Hematopoietic multipotent progenitor cell treated with erythropoietin and hydrocortisone succinate and interleukin-3 and kit ligand, for 8 days (in vitro differentiated cells): ENCODE measurements around the gene IL22.
"Not testable (repeated sequence)": the region's sequence is repeated elsewhere in the genome, so short reads cannot be mapped to it uniquely, and the experiment has no call there.

Source experiments
- DNase-seq: peaks from one replicate; pipeline ENCODE4 v3.0.0-alpha.2; 2015

IL22 gene

DNA sequence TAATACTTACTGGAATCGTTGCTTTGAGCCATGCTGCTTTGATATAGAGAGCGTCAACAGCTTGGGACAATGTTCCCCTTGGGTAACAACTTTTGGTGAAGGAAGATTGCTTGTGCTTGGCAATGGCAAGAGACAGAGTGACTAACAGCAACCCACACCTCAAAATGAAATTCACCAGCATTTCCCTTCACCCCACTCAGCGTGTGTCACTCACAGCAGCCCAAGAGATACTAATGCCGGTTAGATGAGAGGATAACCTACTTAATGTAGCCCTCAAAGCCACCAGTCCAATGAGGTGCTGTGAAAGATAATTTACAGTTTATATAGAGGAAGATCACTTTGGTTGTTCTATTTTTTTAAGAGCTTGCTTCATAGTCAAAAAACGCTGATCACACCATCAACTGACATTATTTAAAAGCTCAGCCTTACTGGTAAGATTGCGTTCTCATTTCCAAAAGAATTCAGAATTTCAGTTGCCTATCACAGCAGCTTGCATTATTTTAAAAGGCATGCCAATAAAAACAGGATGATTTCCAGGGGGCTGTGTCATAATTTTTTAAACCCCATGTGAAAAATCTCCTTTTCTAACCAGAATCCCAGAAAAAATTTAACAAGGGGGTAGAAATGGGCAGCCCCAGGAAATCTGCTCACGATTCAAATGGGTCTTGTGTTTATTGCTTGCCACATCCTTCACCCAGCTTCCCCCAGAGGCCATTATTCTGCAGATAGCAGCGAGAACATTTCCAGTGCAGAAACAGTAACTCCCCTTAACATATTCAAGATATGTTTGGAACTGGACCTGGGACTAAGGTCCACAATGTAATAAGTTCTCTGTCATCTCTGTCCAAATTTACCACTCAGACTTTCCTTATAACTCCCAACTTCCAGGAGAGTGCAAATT lies 27.6 kb downstream of the IL22 start, which contains the start of gene IL26:
TSS of gene IL26 (minus strand) at position 235 of the 901 bp plus-strand sequence. CDS start at position 181, 54 bp downstream.
- DNase-seq, result no peak

GRCh38 chr12:68224613-68225285 lies 28.7 kb downstream of the IL22 start:
- DNase-seq, result no peak

- DNase-seq, result peak; percentile 80
Measured at GRCh38 chr12:68223067-68223747, 30.2 kb downstream of the IL22 start.

DNA sequence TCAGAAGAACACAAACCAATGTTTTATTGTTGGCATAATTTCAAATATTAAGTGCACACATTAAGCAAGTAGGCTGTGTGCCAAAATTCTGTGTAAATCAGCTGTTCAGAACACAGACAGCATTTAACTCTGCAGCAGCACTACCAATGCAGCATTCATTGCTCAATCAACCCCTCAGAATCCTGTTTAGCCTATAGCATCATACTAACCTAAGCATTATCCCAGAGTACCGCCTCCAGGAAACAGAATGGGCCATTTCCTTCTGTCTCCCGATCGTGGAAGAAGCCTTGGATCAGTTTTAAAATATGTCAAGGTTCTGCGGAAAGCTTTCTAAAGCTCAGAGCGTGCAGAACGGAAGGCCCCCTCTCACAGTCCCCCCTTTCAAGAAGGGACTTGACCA lies 31.1 kb downstream of the IL22 start:
- no peak for DNase-seq

DNA sequence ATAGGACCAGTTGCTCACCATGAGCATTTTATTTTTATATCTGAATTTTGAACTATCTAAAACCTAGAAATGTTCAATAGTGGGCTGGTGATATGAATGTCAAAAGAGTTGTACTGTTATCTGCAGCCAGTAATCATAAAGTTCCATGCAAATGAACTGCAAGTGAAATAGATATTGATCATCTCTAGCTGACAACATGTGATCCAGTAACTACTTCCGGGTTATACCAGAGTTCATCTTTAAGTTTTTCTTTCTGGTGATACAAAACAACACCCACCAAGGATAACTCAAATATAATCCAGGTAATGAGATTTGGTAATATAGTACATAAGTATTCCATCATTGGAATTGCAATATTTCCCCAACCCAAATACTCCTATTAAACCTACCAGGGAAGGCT lies 31.9 kb downstream of the IL22 start:
- DNase-seq, result no peak

- DNase-seq, result no peak
Measured at GRCh38 chr12:68210875-68211274, 42.5 kb downstream of the IL22 start.

DNA sequence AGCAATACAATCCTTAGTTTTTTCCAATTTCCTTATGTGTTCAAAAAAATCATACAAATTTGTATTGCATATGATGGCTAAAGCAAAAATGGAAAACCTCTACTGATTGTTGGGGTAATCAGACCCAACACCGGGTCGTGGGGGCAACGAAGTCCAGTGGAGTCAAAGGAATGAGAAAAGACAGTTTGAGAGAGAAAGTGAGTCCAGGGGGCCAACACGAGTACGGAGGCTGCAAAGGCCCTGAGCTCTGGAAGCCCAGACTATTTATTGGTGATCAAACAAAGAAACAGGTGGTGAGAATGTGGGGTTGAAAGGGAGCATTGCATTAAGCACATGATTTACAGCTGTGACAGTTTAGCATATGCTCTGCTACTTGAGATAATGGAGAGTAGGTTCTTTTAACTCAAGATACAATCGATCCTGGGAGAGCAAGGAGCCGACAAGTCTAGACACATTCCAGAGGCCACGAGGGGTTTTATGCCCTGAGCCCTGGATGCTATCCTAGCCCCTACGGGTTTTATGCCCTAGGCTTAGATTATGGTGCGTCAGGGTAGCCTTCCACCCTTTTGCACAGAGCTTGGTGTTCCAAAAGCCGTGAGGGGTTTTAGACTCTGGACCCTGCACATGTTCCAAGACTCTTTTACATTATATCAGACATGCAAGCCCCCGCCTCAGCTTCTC lies 44.2 kb downstream of the IL22 start:
- not testable (repeated sequence) for DNase-seq

DNA sequence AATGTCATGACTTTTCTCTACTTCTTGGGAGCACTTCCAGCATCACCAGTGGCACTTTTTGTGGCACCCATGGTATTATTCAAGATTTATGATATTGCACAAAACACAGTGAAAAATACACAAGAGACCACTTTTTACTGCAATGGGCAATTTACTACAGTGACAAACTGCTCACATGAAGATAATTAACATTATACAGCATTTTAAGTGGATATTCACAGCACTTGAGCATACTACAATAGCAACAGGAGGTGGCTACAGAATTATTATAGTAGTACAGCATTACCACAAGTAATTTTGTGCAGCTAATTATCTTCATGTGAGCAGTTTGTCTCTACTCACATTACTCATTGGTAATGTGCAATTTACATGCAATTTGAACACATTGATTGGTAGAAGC lies 46.1 kb downstream of the IL22 start:
- DNase-seq, result no peak

- DNase-seq, result no peak
Measured at GRCh38 chr12:68206446-68206845, 47.0 kb downstream of the IL22 start.

- no peak for DNase-seq
Measured at GRCh38 chr12:68203460-68203875, 49.9 kb downstream of the IL22 start.

GRCh38 chr12:68200854-68201253 lies 52.5 kb downstream of the IL22 start:
- peak; percentile 6 for DNase-seq

- DNase-seq, result no peak
Measured at GRCh38 chr12:68199127-68199526, 54.3 kb downstream of the IL22 start.

- DNase-seq, result no peak
Measured at GRCh38 chr12:68198507-68199086, 54.8 kb downstream of the IL22 start.
